ENCODE results near the gene ABCB9.

Gene ABCB9

DNA sequence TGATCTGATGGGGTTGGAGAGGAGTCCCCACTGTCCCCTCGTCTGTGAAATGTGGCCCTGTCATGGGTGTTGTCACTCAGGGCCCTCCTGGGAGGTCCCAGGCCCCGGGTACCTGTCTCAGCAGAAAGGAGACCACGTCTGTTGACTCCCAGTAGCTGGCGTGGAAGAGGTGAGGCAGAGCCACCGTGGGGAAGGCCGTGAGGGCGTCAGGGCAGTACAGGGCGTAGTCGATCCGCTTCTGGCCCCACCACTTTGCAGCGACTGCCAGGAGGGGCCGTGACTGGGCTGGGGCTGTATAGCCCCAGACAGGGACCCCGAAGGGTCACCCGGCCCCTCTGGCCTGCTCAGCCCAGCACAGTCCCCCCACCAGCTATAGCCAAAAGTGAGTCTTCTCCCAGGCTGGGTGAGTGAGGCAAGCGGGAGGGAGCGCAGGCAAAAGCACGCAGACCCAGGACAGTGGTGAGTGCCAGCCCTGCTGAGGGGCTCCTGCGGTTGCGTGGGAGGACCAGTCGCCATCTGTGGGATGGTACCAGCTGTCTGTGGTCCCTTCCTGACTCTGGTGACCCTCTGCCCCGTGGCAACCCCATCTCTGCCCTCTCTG is 22.4 kb upstream of the ABCB9 start:
- Histone ChIP-seq H3K9me3 (ENCODE audit: control insufficient read depth in 2 of 2, low read length in 2 of 2) (no peaks in the 10 kb centered on the region), H3K27ac (ENCODE audit: low read depth in 2 of 2, low read length in 2 of 2) (no peak overlapping the region), H3K27me3 (ENCODE audit: control insufficient read depth in 2 of 2, insufficient read depth in 2 of 2, low read length in 2 of 2) (no peaks in the 10 kb centered on the region), H3K36me3 (ENCODE audit: control insufficient read depth in 2 of 2, insufficient read depth in 2 of 2, low read length in 2 of 2) (peaks cover 4 to 9% of the 10 kb centered on the region in 2 donors), H3K9ac (ENCODE audit: low read depth in 1 of 2, low read length in 2 of 2) (no peak overlapping the region), H3K4me3 (ENCODE audit: low read length in 2 of 2) (no peak overlapping the region), H3K4me1 (ENCODE audit: control insufficient read depth in 2 of 2, insufficient read depth in 2 of 2, low read length in 2 of 2) (peaks cover 5 to 9% of the 10 kb centered on the region in 2 donors)

DNA sequence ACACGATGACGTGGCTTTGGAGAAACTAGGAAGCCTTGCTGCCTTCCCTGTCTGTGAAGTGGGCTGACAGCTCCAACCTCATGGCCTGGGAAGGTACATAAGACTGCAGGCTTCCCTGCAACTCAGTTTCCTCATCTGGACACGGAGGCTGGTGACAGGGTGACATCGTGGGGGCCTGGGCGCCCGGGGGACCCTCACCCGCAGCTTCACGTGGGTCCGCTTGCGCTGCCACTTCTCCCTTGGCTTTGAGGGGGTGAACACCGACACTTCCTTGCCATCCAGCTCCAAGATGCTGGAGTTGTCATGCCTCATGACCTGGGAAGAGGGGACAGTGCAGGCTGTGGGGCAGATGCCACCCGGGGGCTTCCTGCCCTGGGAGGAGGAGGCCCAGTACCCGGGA is 21.8 kb upstream of the ABCB9 start:
- peaks cover 5 to 9% of the 10 kb centered on the region in 2 donors for H3K4me1 ChIP-seq (ENCODE audit: control insufficient read depth in 2 of 2, insufficient read depth in 2 of 2, low read length in 2 of 2)
- H3K27ac ChIP-seq (ENCODE audit: low read depth in 2 of 2, low read length in 2 of 2), result no peak overlapping the region
- H3K27me3 ChIP-seq (ENCODE audit: control insufficient read depth in 2 of 2, insufficient read depth in 2 of 2, low read length in 2 of 2), result no peaks in the 10 kb centered on the region
- peaks cover 9% of the 10 kb centered on the region in 2 donors for H3K36me3 ChIP-seq (ENCODE audit: control insufficient read depth in 2 of 2, insufficient read depth in 2 of 2, low read length in 2 of 2)
- no peak overlapping the region for H3K9ac ChIP-seq (ENCODE audit: low read depth in 1 of 2, low read length in 2 of 2)
- no peak overlapping the region for H3K4me3 ChIP-seq (ENCODE audit: low read length in 2 of 2)
- no peaks in the 10 kb centered on the region for H3K9me3 ChIP-seq (ENCODE audit: control insufficient read depth in 2 of 2, low read length in 2 of 2)

DNA sequence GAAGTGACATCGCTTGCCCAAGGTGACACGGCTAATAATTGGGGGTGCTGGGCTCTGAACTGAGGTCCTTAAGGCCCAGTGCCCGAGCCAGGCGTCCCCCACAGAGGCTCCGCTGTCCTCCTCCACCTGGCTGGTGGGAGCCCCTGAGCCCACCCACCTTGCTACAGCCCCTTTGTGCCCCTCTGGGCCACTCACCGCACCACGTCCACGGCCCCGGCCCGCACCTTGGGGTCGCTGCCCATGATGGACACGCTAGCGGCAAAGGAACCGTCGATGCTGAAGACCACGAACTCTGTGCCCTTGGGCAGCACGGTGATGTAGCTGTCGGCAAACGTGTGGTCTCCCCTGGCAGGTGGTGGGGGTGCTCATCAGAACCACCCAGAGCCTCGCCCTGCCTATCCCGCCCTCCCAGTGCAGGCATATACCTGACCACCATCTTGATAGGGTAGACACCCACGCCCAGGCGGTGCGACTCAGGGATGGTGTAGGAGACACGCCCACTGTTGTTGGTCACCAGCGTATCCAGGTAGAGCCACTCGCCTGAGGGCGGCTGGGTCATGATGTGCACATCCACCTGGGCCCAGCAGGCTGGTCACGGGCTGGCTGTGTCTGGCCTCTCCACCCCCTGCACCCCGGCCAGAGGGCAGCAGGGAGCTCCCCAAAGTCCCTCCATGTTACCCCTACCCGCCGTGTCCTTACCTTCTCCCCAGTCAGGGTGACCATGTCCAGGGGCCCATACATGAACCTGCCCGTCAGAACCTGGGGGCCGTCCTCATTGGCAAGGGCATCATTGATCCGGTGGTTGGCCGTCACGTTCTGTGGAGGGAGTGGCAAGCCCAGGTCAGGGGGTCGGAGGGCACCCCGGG is 21.1 kb upstream of the ABCB9 start:
- H3K4me3 ChIP-seq (ENCODE audit: low read length in 2 of 2), result no peak overlapping the region
- H3K36me3 ChIP-seq (ENCODE audit: control insufficient read depth in 2 of 2, insufficient read depth in 2 of 2, low read length in 2 of 2), result peaks cover 9 to 12% of the 10 kb centered on the region in 2 donors
- no peak overlapping the region for H3K27ac ChIP-seq (ENCODE audit: low read depth in 2 of 2, low read length in 2 of 2)
- H3K27me3 ChIP-seq (ENCODE audit: control insufficient read depth in 2 of 2, insufficient read depth in 2 of 2, low read length in 2 of 2), result no peaks in the 10 kb centered on the region
- H3K4me1 ChIP-seq (ENCODE audit: control insufficient read depth in 2 of 2, insufficient read depth in 2 of 2, low read length in 2 of 2), result peaks cover 5 to 11% of the 10 kb centered on the region in 2 donors
- no peaks in the 10 kb centered on the region for H3K9me3 ChIP-seq (ENCODE audit: control insufficient read depth in 2 of 2, low read length in 2 of 2)
- no peak overlapping the region for H3K9ac ChIP-seq (ENCODE audit: low read depth in 1 of 2, low read length in 2 of 2)

DNA sequence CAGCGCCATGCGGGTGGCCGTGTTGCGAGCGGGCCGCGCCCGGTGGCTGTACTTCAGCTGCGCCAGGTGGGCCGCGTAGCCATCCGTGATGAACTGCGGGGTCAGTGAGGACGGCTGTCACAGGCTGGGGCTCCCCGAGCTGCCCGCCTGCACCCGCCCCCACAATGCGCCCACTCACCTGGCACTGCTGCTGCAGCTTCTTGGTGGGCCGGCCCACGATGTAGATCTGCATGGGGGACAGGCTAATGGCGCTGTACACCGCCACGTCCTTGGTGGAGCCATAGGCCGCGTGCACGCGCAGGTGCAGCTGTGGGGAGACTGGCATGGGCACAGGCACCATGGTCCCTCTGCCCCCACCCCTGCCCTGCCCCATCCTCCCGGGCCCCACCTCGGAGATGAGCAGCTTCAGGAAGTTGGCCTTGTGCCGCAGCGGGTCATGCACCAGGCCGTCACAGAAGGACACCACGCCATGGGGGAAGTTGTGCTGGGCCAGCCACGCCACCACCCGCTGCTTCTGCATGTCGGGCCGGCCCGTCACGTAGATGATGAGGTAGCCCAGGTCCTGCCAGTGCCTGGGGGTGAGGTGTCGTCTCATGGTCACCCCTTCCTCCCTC is 20.1 kb upstream of the ABCB9 start:
- H3K4me1 ChIP-seq (ENCODE audit: control insufficient read depth in 2 of 2, insufficient read depth in 2 of 2, low read length in 2 of 2), result peaks cover 14 to 20% of the 10 kb centered on the region in 2 donors
- H3K9me3 ChIP-seq (ENCODE audit: control insufficient read depth in 2 of 2, low read length in 2 of 2), result no peaks in the 10 kb centered on the region
- no peak overlapping the region for H3K9ac ChIP-seq (ENCODE audit: low read depth in 1 of 2, low read length in 2 of 2)
- peaks cover 9 to 12% of the 10 kb centered on the region in 2 donors for H3K36me3 ChIP-seq (ENCODE audit: control insufficient read depth in 2 of 2, insufficient read depth in 2 of 2, low read length in 2 of 2)
- H3K4me3 ChIP-seq (ENCODE audit: low read length in 2 of 2), result no peak overlapping the region
- no peak overlapping the region for H3K27ac ChIP-seq (ENCODE audit: low read depth in 2 of 2, low read length in 2 of 2)
- no peaks in the 10 kb centered on the region for H3K27me3 ChIP-seq (ENCODE audit: control insufficient read depth in 2 of 2, insufficient read depth in 2 of 2, low read length in 2 of 2)

DNA sequence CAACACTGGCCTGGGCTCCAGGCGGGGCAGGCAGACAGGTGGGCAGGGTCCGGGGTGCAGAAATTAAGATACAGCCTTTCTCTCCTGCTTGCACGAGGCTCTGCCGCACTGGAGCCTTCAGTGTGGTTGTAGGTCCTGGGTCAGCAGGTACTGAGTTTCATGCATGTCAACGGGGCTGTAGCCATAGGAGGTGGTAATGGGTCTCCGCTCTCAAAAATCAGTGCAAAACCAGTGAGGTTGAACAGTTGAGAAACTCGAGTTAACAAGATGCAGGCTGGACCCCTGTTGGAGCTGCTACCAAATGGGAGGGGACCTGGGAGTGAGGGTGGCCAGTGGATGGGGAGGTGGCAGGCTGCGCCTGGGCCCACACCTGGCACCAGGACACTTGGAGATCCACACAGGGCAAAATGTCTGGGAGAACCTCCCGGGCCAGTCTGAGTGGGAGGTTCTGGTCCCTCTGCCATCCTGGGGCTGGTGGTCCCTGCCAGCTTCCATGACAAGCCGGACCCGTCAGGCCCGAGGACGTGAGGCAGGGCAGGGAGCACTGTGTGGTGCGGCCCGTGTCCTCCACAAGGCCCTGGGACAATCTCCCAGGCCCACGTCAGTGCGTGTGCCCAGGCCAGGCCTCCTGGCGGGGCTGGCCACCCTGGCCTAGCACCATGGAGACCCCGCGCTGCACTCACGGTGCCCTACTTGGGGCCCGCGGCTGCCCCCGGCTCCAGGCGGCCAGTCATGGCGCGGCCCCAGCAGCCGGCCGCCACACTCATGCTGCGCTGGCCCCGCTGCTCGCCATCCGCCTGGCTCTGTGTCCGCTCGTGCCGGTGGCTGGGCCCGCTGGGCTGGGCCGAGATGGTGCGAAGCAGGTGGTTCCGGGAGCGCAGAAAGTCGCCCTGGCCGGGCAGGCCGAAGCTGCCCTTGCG is 19.3 kb upstream of the ABCB9 start:
- H3K4me1 ChIP-seq (ENCODE audit: control insufficient read depth in 2 of 2, insufficient read depth in 2 of 2, low read length in 2 of 2), result peaks cover 17 to 23% of the 10 kb centered on the region in 2 donors
- H3K36me3 ChIP-seq (ENCODE audit: control insufficient read depth in 2 of 2, insufficient read depth in 2 of 2, low read length in 2 of 2), result peaks cover 9 to 12% of the 10 kb centered on the region in 2 donors
- no peak overlapping the region for H3K27ac ChIP-seq (ENCODE audit: low read depth in 2 of 2, low read length in 2 of 2)
- no peak overlapping the region for H3K4me3 ChIP-seq (ENCODE audit: low read length in 2 of 2)
- no peaks in the 10 kb centered on the region for H3K27me3 ChIP-seq (ENCODE audit: control insufficient read depth in 2 of 2, insufficient read depth in 2 of 2, low read length in 2 of 2)
- H3K9me3 ChIP-seq (ENCODE audit: control insufficient read depth in 2 of 2, low read length in 2 of 2), result no peaks in the 10 kb centered on the region
- no peak overlapping the region for H3K9ac ChIP-seq (ENCODE audit: low read depth in 1 of 2, low read length in 2 of 2)

DNA sequence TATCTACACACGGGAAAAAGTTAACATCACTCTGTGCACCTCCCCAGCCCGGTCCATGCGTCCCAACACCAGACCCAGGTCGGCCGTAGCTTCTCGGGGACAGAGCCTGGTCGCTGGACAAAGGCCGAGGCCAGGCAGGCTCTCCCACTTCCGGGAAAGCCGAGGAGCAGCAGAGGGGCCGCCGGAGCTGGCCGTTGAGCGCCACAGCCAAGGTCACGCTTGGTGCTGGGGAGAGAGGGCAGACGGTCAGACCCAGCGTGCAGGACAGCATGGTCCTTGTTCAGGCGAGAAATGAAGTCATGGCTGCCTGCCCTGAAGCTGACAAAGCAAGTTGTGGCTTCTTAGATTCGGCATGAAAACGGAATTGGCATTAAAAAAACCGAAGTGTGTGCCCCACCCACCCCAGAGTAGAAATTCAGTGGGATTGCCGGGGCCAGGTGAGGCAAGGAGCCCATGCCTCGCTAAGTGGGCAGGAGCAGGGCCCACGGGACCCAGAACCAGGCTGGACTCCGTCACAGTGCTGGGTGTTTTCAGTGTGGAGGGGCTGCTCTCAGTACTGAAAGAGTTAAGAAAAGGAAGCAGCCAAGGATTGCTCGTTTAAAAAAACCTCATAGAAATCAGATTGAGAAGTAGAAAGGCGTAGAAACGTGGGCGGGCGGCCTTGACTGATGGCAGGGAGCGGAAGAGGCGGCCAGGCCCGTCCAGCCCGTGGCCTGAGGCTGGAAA is 18.5 kb upstream of the ABCB9 start:
- H3K27ac ChIP-seq (ENCODE audit: low read depth in 2 of 2, low read length in 2 of 2), result peak overlapping the region in 1 of 2 donors; percentile 58
- H3K27me3 ChIP-seq (ENCODE audit: control insufficient read depth in 2 of 2, insufficient read depth in 2 of 2, low read length in 2 of 2), result no peaks in the 10 kb centered on the region
- H3K9ac ChIP-seq (ENCODE audit: low read depth in 1 of 2, low read length in 2 of 2), result no peak overlapping the region
- H3K36me3 ChIP-seq (ENCODE audit: control insufficient read depth in 2 of 2, insufficient read depth in 2 of 2, low read length in 2 of 2), result peaks cover 6 to 12% of the 10 kb centered on the region in 2 donors
- H3K4me3 ChIP-seq (ENCODE audit: low read length in 2 of 2), result no peak overlapping the region
- peaks cover 18 to 26% of the 10 kb centered on the region in 2 donors for H3K4me1 ChIP-seq (ENCODE audit: control insufficient read depth in 2 of 2, insufficient read depth in 2 of 2, low read length in 2 of 2)
- H3K9me3 ChIP-seq (ENCODE audit: control insufficient read depth in 2 of 2, low read length in 2 of 2), result no peaks in the 10 kb centered on the region

DNA sequence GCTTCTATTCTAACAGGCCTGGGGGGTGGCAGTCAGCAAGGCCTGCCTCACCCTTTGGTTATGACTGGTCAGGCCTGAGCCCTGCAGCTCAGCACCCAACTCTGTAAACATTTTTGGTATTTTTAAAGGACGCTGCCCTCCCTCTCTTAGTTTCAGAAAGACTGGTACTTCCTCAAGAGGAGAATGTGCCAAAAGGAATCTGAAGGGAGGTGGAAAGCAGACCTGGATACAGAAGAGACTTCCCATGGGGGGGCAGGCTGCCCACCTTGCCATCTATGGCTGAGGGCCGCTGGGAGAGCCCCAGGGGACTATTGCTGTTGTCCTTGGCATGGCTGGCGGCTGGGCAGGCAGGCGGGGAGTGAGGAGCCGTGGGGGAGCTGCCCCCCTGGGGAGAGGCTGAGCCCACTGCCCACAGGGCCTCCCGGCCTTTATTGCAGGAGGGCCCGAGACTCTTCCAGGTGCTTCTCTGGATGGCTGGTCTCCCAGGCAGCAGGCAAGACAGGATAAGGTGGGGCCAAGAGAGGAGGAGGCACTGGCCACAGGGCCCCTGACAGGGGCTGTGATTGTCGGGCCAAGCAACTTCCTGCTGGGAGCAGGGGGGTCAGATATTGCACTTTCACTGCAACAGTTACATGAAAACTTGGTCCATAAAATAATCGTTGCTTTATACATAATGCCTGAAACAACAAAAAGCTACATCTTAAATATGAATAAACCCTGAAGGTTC is 17.7 kb upstream of the ABCB9 start:
- Histone ChIP-seq H3K4me1 (ENCODE audit: control insufficient read depth in 2 of 2, insufficient read depth in 2 of 2, low read length in 2 of 2) (peaks cover 25 to 34% of the 10 kb centered on the region in 2 donors), H3K9ac (ENCODE audit: low read depth in 1 of 2, low read length in 2 of 2) (no peak overlapping the region), H3K27ac (ENCODE audit: low read depth in 2 of 2, low read length in 2 of 2) (no peak overlapping the region), H3K4me3 (ENCODE audit: low read length in 2 of 2) (no peak overlapping the region), H3K36me3 (ENCODE audit: control insufficient read depth in 2 of 2, insufficient read depth in 2 of 2, low read length in 2 of 2) (peaks cover 6 to 12% of the 10 kb centered on the region in 2 donors), H3K9me3 (ENCODE audit: control insufficient read depth in 2 of 2, low read length in 2 of 2) (no peaks in the 10 kb centered on the region), H3K27me3 (ENCODE audit: control insufficient read depth in 2 of 2, insufficient read depth in 2 of 2, low read length in 2 of 2) (no peaks in the 10 kb centered on the region)

DNA sequence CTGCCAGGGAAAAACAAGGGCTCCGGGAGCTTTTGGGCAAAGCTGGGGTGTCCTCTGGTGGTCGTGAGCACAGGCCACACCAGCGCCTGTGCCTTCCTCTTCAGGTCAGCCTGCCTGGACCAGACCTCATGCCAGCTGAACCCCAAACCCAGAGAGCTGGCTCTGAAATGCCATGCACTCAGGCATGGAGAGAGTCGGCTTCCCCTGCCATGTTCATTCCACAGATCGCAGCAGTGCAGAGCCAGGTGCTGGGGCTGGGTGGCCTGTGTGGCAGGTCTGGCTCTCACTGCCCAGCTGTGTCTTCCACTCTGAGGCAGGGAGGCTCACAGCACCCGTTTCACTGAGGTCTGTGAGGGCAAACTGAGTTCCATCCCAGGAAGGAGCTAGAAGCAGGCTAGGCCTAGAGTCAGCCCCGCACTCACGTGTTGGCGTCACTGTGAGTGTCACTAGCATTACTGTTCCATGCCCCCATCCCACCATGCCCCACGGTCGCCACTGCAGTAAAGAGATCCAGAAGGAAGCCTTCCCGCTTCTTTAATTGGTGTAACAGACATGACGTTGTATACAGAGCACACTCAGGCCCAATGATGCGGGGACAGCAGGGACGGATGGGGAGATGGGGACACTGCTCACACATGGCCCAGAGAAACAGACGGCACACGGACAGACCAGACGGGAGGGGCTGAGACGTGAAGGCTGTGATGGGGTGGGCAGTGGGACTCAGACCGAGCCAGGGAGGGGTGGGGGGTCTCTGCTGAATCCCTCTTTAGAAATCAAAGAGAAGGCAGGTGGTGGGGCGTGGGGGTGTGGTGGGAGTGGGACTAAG is 16.9 kb upstream of the ABCB9 start:
- Histone ChIP-seq H3K36me3 (ENCODE audit: control insufficient read depth in 2 of 2, insufficient read depth in 2 of 2, low read length in 2 of 2) (peaks cover 6 to 12% of the 10 kb centered on the region in 2 donors), H3K4me3 (ENCODE audit: low read length in 2 of 2) (no peak overlapping the region), H3K9me3 (ENCODE audit: control insufficient read depth in 2 of 2, low read length in 2 of 2) (no peaks in the 10 kb centered on the region), H3K9ac (ENCODE audit: low read depth in 1 of 2, low read length in 2 of 2) (no peak overlapping the region), H3K27me3 (ENCODE audit: control insufficient read depth in 2 of 2, insufficient read depth in 2 of 2, low read length in 2 of 2) (no peaks in the 10 kb centered on the region), H3K27ac (ENCODE audit: low read depth in 2 of 2, low read length in 2 of 2) (no peak overlapping the region), H3K4me1 (ENCODE audit: control insufficient read depth in 2 of 2, insufficient read depth in 2 of 2, low read length in 2 of 2) (peaks cover 25 to 35% of the 10 kb centered on the region in 2 donors)
